GM12892 (cell line): ENCODE results near the gene DAO.

Experiments used
- POLR2A ChIP-seq: IDR thresholded peaks from 2 replicates; pipeline ENCODE4 v1.6.1; 2011; ENCODE audit warnings: low read depth, low read length, control low read depth
- POLR2AphosphoS5 ChIP-seq: IDR thresholded peaks from 2 replicates; pipeline ENCODE4 v1.6.1; 2011; ENCODE audit warnings: low read depth, low read length, control low read depth
- TAF1 ChIP-seq: IDR thresholded peaks from 2 replicates; pipeline ENCODE4 v1.6.1; 2011; ENCODE audit warnings: low read depth, mild to moderate bottlenecking, control low read depth, low read length, borderline replicate concordance

- TF ChIP-seq POLR2AphosphoS5 (no peak), POLR2A (no peak), TAF1 (no peak)
These were observed 19.4 kb upstream of the DAO start for GRCh38 chr12:108860443-108860842.
